GM18517 (cell line): ENCODE measurements around the gene ZNFX1.
A peak's percentile ranks its signal among the peaks of the same experiment; 100 is the strongest.

Experiments used
- ATAC-seq: cut with Tn5 transposase; IDR thresholded peaks from one replicate; pipeline ENCODE4 v1.9.1; 2021; ENCODE audit warnings: mild to moderate bottlenecking, moderate library complexity; ENCODE audit not compliant: unreplicated experiment

ZNFX1 gene

DNA sequence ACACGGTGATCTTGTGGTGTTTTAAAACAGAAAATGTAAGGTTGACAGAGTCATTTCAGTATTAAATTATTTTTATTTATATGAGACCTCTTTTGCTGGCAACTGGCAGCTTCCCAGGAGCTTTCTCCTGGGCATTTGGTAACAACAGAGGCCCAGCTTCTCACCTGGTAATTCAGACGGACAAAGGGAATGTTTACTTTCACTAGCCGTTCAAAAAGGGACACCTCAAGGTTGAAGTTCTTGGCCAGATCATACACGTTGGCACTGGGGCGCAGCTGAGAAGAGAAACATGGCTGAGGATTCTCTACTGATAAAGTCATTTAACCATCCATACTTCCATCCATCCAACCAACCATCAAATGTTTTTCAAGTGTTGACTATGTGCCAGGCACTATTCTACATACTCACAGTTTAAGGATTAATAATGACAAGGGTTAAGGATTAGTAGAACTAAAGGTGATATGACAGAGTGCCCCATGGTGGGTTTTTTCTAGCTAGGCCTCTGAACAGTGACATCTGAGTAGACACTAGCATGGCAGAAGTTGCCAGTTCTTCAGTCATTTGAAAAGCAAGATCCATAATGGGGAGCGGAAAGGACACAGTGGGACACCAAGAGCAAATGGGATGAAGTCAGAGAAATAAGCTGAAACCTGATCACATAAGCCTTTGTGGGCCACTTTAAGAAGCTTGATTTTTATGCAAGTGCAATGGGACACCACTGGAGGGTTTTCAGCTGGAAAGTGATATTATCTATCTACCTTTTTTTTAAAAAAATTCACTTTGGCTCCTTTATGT, 25.1 kb downstream of the ZNFX1 start:
- no peak for ATAC-seq

GRCh38 chr20:49248879-49249665, 28.8 kb downstream of the ZNFX1 start:
- no peak for ATAC-seq

DNA sequence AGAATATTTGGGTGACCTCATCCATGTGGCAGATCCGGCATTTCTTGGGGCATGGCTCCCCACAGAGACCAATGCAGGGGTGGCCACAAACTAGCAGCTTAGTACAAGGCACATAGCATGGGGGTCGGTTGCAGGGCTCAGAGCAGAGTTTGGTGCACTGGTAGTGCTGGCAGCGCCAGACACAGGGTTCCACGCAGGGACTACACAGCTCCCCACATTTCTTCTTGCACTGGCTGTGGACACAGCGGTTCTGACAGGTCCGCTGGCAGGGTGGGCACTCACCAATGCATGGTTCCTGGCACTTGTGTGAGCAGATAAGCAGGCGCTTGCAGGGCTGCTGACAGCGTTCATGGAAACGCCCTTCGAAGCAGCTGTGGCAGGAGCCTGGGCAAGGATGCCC, 29.6 kb downstream of the ZNFX1 start:
- no peak for ATAC-seq

DNA sequence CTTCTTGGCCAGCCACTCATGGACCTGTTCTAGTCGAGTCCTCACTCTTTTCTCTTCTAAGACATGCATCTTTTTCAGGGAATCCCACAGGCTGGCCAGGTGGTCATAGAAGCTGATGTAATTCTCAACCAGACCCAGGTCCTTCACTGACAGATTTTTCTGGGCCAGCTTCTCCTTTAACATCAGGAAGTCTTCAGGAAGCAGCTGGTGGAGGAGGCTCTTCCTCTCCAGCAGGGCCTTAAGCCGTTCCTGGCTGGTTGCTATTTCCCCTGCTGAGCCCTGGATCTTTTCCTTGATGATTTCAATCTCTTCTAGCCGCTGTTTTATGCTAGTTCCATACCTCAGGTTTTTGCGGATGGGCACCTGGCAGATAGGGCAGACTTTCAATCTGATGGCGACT, 30.1 kb downstream of the ZNFX1 start:
- no peak for ATAC-seq

DNA sequence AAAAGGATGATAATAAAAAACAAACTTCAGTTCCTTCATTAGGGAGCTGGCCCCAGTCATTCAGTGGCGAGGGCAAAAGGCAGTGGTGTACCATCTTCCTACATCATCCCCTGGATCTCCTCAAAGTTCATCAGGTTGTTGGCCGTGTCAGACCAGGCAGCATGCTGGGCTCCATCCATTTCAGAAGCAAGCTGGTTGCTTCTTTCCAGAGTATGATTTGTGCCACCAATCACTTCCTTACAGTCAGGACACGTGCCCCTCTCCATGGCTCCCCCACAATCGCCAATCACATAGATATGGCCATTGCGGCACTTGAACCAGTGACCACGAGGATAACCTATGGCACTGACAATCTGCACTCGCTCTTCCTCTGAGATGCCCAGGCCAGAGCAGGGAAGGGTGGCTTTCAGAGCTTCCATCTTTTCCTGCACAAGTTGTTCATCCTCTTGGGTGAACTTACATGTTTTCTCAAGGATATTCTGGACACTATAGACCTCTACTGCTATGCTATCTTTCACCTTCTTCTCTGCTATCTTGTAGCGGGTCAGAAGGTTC, 30.6 kb downstream of the ZNFX1 start:
- ATAC-seq: no peak

GRCh38 chr20:49245921-49246740, 31.7 kb downstream of the ZNFX1 start:
- ATAC-seq: no peak

DNA sequence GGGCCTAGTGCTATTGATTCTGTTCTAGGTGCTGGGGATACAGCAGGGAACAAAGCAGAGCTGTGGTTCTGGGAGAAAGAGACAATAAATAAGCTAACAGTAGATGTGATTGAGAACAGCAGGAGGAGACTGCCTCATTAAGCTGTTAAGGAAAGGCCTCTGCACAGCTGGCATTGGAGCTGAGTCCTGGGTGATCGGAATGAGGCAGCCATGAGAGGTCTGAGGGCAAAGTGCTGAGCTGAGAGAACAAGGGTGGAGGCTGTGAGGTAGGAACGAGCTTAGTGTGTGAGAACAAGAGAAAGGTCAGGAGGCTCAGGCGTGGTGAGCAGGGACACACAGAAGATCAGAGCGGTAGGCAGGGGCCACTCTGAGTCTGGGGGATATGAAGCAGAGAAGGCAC, 40.3 kb downstream of the ZNFX1 start:
- no peak for ATAC-seq

- ATAC-seq: no peak
Observed at GRCh38 chr20:49236301-49236700, 41.6 kb downstream of the ZNFX1 start.

- ATAC-seq: no peak
Observed at GRCh38 chr20:49234831-49235230, 43.0 kb downstream of the ZNFX1 start.

DNA sequence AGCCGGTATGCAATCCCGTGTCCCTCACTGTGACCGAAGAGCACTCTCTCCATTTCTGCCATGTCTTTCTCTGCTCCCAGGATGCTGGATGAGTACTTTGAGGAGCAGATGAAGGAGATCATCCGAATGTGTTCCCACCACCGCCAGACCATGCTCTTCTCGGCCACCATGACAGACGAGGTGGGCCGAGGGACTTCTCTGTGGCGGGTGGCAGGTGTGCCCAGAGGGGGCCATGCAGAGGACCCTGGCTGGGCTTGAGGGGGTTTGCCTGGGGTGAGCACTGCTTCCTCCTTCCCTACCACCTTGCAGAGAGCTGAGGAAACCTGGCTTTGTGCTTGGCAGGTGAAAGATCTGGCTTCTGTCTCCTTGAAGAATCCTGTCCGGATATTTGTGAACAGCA, 44.6 kb downstream of the ZNFX1 start:
- no peak for ATAC-seq

DNA sequence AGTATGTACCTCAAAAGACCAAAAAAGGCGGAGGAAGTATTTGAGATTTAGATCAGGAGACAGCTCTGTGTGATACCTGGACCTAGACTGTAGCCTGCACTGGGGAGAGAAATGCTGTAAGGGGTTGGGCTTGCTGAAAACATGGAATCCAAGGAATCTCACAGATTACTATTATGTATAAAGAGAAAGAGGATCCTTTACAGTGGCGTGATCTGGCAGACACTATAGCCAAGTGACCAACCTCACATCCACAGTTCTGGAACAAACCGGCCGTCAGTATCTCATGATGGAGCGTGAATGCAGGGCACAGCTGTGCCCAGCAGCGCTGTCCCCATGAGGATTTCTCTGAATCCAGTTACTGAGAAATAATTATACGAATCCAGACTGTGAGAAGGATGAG, 46.4 kb downstream of the ZNFX1 start:
- no peak for ATAC-seq

DNA sequence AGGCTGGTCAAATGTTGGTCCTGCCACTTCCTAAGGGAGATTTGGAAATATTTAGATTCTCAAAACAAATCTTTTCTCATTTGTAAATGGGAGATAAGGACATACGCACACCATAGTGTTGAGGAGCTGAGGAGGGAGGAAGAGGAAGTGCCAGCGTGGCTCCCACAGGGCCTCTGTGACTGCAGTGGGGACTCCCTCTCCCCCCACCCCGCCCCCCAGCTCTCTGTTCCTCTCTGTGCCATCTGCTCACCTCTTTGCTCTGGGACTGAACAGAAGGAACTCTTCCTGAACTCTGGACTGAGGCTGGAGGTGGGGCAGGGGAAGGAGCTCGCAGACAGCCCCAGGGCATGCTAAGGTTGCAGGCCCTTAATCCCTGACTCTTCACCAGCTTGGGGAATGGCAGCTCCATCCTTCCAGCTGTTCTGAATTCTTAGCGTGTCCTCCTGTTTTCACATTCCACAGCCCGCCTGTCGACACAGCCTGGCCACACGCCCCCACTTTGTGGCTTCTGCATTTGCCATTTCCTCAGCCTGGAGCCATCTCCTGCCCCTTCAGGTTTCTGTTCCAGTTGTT, 47.2 kb downstream of the ZNFX1 start:
- ATAC-seq: no peak

DNA sequence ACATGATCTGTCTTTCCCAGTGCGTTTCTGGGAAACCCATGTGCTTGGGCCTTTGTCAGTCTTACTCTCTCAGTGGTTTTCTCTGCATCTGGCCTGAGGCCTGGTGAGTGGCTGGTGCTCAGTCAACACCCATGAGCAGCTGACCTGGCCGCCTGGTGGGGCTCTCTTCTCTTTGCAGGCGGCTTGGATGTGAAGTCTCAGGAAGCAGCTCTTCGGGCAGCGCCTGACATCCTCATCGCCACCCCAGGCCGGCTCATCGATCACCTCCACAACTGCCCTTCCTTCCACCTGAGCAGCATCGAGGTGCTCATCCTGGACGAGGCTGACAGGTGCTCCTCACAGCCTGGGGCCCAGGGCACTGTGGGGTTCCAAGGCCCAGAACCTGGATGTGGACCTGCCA, 47.8 kb downstream of the ZNFX1 start:
- no peak for ATAC-seq

- no peak for ATAC-seq
Observed at GRCh38 chr20:49229381-49229780, 48.5 kb downstream of the ZNFX1 start.

DNA sequence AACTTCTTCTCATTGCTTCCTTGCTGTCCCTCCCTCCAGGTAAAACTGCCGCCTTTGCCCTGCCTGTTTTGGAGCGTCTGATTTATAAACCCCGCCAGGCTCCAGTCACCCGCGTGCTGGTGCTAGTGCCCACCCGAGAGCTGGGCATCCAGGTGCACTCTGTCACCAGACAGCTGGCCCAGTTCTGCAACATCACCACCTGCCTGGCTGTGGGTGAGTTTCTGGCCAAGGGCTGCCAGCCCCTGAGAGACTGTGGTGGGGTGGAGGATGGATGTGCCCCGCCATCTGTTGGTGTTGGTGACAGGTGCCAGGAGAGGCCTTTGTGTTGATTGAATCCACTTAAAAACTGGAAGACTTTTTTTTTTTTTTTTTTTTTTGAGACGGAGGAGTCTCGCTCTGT, 49.2 kb downstream of the ZNFX1 start:
- ATAC-seq: no peak

DNA sequence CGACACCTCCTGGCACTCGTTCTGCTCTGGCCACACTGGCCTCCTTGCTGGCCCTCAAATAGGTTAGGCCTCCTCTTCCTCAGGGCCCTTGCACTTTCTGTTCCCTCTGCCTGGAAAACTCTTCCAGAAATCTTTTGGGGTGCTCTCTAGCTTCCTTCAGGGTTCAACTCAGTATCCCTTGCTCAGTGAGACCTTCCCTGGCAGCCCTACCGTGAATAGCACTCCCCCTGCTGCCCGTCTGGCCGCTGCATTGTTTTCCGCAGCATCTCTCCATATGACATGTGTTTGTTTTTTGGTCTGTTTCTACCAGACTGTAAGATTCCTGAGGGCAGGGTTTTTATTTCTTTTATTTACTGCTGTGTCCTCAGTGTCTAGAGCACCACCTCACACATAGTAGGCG, 52.0 kb downstream of the ZNFX1 start:
- no peak for ATAC-seq

GRCh38 chr20:49219924-49220831, 57.7 kb downstream of the ZNFX1 start:
- ATAC-seq: no peak

- peak; percentile 78 for ATAC-seq
Observed at GRCh38 chr20:49219091-49219923, 58.5 kb downstream of the ZNFX1 start, which contains the start of gene DDX27. TSS of gene DDX27 (plus strand) at chr20:49219416. CDS start at chr20:49219449, 33 bp downstream.

- peak; percentile 3 for ATAC-seq
Observed at GRCh38 chr20:49218739-49219090, 59.1 kb downstream of the ZNFX1 start.
